Right lung (tissue), 5 donors: ENCODE measurements around the gene RNF13. TPM values are rescaled to one million over a fixed set of nuclear protein-coding genes. Genes with fewer than 3 reads are reported as not detected.
A peak's percentile ranks its signal among the peaks of the same experiment; 100 is the strongest.
"Not testable (repeated sequence)": the region's sequence is repeated elsewhere in the genome, so short reads cannot be mapped to it uniquely, and the experiment has no call there.

Source experiments
- DNase-seq, 2 donors: peaks; one replicate each; pipeline ENCODE4 v3.0.0-alpha.2; 2013
- polyA plus RNA-seq, 5 donors: library from polyadenylated mRNA; unstranded; fragments of 120-200 nt; gene quantifications; one replicate each; pipeline versions ENCODE4 v1.2.1 to v1.2.3, GENCODE V29; 2013; ENCODE audit warnings: inconsistent platforms in 1 of 5, low replicate concordance in 1 of 5; ENCODE audit not compliant: insufficient read length in 5 of 5, insufficient read depth in 1 of 5

The RNF13 gene
- polyA plus RNA-seq, 5 donors = 57.4 to 84.6 (median 79.5) TPM

DNA sequence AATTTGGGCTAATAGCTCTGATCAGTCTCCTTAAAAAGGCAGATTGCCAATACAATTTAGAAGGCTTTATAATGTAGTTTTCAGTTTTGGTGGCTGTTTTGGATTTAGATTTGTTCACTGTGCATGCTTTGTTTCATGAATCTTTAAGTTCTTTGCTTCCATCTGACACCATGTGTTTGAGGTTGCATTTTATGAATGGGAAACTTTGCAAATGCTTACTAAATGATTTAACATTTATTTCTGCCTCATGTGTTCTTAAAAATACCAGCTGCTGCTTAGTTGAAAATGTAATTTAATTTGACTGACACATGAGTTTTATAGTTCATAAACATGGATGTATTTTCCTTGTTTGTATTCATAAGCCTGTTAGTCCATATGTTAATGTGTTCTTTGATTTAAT lies 78.6 kb downstream of the RNF13 start:
- DNase-seq = no peak

GRCh38 chr3:149892371-149892770 lies 79.4 kb downstream of the RNF13 start:
- no peak for DNase-seq

- DNase-seq = no peak
Observed at GRCh38 chr3:149894205-149894604, 81.2 kb downstream of the RNF13 start.

GRCh38 chr3:149895339-149895738 lies 82.3 kb downstream of the RNF13 start:
- no peak for DNase-seq

- peak in 1 of 2 donors; percentile 23 for DNase-seq
Observed at GRCh38 chr3:149895769-149896168, 82.8 kb downstream of the RNF13 start.

GRCh38 chr3:149898771-149899170 lies 85.8 kb downstream of the RNF13 start:
- DNase-seq = no peak

- DNase-seq = no peak
Observed at GRCh38 chr3:149900322-149900721, 87.3 kb downstream of the RNF13 start.

GRCh38 chr3:149901770-149902169 lies 88.8 kb downstream of the RNF13 start:
- no peak for DNase-seq

GRCh38 chr3:149902498-149903139 lies 89.6 kb downstream of the RNF13 start:
- DNase-seq = no peak

DNA sequence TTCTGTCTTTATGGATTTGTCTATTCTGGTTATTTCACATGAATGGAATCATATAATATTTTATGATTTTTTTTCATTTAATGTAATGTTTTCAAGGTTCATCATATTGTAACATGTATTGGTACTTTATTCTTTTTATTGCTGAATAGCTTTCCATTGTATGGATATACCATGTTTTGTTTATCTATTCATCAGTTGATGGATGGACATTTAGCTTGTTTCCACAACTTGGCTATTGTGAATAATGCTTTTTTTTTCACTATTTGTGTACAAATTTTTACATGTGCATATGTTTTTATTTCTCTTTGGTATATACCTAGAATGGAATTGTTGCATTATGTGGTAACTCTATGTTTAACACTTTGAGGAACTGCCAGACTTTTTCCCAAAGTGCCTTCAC lies 93.0 kb downstream of the RNF13 start:
- no peak for DNase-seq

DNA sequence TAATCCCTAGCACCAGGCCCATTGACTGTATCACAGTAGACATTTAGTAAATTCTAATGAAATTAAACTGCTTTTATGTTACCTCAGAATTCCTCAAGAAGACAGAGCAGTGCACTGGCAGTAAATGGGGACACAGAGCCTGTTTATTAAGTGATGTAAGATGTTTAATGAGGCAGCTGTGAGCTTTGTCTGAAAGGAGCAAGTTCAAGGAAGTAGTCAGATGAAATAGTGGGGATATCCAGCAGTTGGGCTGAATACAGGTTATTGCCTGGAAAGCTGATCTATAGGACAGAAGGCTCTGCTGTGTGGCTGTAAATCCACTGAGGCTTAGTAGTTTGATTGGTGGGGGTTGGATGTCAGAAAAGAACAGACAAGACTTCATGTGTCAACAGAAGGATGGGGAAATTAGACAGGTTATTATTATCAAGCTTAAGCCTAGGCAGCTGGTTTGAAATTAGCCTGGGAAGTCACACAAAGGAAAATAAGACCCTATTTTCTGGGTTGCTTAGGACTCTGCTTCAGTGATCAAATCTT lies 95.5 kb downstream of the RNF13 start:
- no peak for DNase-seq

GRCh38 chr3:149909923-149910322 lies 96.9 kb downstream of the RNF13 start:
- no peak for DNase-seq

- no peak for DNase-seq
Observed at GRCh38 chr3:149917124-149917667, 104.2 kb downstream of the RNF13 start.

DNA sequence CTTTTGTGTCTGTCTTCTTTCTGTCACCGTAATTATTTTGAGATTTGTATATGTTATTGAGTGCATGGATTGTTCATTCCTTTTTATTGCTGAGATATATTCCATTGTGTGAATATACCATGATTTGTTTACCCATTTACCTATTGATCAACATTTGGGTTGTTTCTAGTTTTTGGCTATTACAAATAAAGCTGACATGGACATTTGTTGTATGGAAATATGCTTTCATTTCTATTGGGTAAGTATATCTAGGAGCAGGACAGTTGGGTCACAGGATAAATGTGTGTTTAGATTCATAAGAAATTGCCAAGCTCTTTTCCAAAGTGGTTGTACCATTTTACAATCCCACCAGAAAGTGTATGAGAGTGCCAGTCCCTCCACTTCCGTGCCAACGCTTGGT lies 106.5 kb downstream of the RNF13 start:
- DNase-seq = no peak

GRCh38 chr3:149920119-149920518 lies 107.1 kb downstream of the RNF13 start:
- no peak for DNase-seq

GRCh38 chr3:149933008-149933407 lies 120.0 kb downstream of the RNF13 start:
- no peak for DNase-seq

GRCh38 chr3:149933858-149934257 lies 120.8 kb downstream of the RNF13 start:
- no peak for DNase-seq

DNA sequence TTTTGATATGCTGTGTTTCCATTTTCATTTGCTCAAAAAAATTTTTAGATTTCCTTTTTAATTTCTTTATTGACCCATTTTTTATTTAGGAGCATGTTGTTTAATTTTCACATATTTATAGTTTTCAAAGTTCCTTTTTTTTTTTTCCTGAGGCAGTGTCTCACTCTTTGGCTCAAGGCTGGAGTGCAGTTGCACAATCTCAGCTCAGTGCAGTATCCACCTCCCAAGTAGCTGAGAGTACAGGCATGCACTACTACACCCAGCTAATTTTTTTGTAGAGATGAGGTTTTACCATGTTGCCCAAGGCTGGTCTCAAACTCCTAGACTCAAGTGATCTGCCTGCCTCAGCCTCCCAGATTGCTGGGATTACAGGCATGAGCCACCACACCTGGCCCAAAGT lies 121.5 kb downstream of the RNF13 start:
- DNase-seq = no peak

DNA sequence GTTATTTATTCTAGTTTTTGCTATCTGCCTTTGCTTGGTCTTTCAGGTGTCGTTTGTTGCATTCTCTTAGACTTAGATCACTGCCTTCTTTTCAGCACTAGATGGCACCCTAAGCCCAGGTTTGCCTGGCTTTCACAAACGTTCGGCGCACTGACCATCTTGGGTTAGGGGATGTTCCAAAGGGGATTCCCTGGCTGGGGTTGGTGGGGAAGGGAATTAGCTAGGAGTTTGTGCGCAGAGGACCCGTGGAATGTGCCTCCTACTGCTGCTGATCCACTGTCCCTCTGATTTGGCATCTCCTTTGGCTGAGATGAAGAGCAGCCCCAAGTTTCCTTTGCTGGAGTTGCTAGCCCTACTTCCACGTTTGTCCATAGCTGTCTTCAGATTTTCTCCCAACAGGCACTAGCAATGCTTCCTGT lies 123.8 kb downstream of the RNF13 start:
- DNase-seq = peak; percentile 6 to 7

- not testable (repeated sequence) for DNase-seq
Observed at GRCh38 chr3:149938392-149939055, 125.5 kb downstream of the RNF13 start.

DNA sequence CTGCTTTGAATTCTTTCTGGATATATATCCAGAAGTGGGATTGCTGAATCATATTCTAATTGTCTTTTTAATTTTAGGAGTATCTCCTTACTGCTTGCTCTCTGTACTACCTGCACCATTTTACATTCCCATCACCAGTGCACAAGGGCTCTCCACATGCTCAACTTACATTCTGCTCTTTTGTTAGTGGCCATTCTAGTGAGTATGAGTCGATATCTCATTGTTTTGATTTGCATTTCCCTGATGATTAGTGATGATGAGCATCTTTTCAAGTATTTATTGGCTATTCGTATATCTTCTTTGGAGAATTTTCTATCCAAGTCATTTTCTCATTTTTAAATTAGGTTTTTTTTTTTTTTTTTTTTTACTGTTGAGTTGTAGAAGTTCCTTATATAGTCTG lies 128.2 kb downstream of the RNF13 start:
- DNase-seq = no peak

DNA sequence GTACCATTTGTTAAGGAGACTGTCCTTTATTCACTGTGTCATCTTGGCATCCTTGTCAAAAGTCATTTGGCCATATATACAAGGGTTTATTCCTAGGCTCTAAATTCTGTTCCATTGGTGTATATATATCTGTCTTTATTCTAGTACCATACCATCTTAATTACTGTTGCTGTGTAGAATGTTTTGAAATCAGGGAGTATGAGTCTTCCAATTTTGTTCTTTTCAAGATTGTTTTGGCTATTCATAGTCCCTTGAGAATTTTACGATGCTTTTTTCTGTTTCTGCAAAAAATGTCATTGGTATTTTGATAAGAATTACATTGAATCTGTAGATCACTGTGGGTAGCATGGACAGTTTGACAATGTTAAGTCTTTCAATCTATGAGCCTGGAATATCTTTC lies 128.9 kb downstream of the RNF13 start:
- DNase-seq = no peak

GRCh38 chr3:149942409-149942808 lies 129.4 kb downstream of the RNF13 start:
- DNase-seq = no peak
